Measurements from ENCODE around the gene STOX1. TPM values are rescaled to one million over a fixed set of nuclear protein-coding genes. Genes with fewer than 3 reads are reported as not detected.

The STOX1 gene
- total and polyA plus RNA-seq, 10 donors: 0.11 to 2.2 (median 0.38) TPM; not detected in 1

DNA sequence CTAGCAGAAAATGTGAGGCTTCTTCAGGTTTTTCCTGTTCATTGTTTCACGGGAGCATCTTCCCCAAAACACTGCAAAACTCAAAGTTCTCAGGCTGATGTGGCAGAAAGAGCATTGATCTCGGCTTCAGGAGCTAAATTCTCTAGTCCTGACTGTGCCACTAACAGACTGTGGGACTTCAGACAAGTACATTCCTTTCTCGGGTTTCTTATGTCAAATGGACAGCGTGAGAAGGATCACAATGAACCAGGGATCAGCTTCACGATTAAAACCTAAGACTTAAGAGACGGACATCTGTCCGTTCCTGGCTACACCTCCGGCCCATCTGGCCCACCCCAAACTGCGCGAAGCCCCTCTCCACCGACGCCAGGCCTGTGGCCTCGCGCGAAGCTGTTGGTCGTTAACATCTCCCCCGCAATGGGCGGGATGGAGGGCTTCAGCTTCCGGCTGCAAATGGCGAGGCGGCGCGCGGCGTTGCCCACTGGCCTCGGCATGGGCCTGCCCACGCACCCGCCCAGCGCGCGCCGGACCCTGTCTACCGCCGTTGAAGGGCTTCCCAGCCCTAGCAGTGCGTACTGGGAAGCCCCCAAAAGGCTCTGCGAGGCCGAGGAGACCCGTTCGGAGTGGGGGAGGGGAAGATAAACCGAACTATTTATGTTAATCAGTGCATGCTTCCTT is 73.2 kb downstream of the STOX1 start:
- H3K27me3 ChIP-seq (replicated peaks in 1 of 7): peaks cover 0 to 3% (median 0%) of the 10 kb centered on the region in 7 donors
- H3K4me3 ChIP-seq: peak overlapping the region; percentile 58 to 89 (median 72)
- H3K9me3 ChIP-seq: no peaks in the 10 kb centered on the region
- peaks cover 17 to 50% (median 34%) of the 10 kb centered on the region in 6 donors for H3K4me1 ChIP-seq
- intact Hi-C loops (cut with DNase I; ENCODE audit: low total_unique reads): no loop called here
- H3K27ac ChIP-seq: peak overlapping the region; percentile 93 to 100 (median 99)
- TF ChIP-seq POLR2AphosphoS5 (IDR thresholded peaks at IDR 0.05): peak; percentile 80 to 95 (median 88)
- peak in 1 of 3 donors; percentile 40 for TF ChIP-seq POLR2A (IDR thresholded peaks at IDR 0.05)
- TF ChIP-seq, protein P1, sequence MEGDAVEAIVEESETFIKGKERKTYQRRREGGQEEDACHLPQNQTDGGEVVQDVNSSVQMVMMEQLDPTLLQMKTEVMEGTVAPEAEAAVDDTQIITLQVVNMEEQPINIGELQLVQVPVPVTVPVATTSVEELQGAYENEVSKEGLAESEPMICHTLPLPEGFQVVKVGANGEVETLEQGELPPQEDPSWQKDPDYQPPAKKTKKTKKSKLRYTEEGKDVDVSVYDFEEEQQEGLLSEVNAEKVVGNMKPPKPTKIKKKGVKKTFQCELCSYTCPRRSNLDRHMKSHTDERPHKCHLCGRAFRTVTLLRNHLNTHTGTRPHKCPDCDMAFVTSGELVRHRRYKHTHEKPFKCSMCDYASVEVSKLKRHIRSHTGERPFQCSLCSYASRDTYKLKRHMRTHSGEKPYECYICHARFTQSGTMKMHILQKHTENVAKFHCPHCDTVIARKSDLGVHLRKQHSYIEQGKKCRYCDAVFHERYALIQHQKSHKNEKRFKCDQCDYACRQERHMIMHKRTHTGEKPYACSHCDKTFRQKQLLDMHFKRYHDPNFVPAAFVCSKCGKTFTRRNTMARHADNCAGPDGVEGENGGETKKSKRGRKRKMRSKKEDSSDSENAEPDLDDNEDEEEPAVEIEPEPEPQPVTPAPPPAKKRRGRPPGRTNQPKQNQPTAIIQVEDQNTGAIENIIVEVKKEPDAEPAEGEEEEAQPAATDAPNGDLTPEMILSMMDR (IDR thresholded peaks at IDR 0.05 in 8 of 11, conservative IDR thresholded peaks at IDR 0.05 in 3 of 11): no peak
- DNase-seq: peak; percentile 94
- 6 to 15% (median 8%) methylated on average over 19 to 40 of the region's 40 CpGs for WGBS, 5 donors
- H3K36me3 ChIP-seq: no peaks in the 10 kb centered on the region

DNA sequence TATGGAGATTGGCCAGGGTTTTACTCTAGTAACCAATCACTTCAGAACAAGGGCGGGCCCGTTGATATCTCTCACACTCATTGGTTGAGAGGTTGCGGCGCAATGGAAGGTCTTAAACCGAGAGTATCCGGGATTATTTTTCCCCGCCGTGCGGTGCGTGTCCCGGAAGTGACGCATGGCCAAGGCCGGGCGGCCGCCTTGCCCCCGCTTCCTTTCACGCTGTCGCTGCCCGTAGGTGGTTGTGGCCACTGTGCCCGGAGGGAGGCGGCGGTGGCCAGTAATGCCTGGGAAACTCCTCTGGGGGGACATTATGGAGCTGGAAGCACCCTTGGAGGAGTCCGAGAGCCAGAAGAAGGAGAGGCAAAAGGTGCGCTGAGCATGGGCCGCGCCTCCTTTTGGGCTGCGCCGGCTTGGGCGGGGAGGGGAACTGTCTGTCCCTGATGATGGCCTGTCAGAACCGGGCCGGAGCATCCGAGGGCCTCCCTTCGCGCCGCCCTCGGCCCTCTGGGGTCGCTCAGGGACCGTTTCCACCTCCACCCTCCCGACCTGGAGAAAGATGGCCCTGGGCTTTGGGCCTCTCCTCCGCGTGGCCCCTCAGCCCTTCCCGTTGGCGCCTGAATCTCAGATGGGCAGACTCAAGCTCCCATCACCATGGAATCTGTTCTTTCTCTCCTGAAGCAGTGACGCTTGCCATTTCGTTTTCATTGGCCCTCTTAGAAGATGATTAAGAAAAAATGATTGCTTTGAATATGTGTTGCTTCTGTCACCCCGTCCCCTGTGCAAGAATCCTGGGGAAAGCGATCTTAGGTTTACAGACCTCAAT is 74.0 kb downstream of the STOX1 start, which contains the start of gene DDX50:
Gene DDX50, plus strand, starts transcription at position 211 of the 823 bp plus-strand sequence. Its CDS starts 70 bp downstream, at position 281.
- H3K27ac ChIP-seq: peak within 1 kb of the TSS; percentile 93 to 100 (median 99)
- no peaks in the 10 kb centered on the region for H3K9me3 ChIP-seq
- peaks cover 17 to 57% (median 37%) of the 10 kb centered on the region in 6 donors for H3K4me1 ChIP-seq
- peaks cover 0 to 3% (median 0%) of the 10 kb centered on the region in 7 donors for H3K27me3 ChIP-seq (replicated peaks in 1 of 7)
- TF ChIP-seq POLR2AphosphoS5 (IDR thresholded peaks at IDR 0.05): peak; percentile 95 to 99 (median 95)
- TF ChIP-seq, protein P1 (IDR thresholded peaks at IDR 0.05 in 8 of 11, conservative IDR thresholded peaks at IDR 0.05 in 3 of 11): peak in 4 of 11 experiments; percentile 33 to 53 (median 51)
- peak in 1 of 3 donors; percentile 47 for TF ChIP-seq POLR2A (IDR thresholded peaks at IDR 0.05)
- H3K36me3 ChIP-seq: peaks cover 0 to 3% (median 0%) of the 10 kb centered on the region in 6 donors
- peak within 1 kb of the TSS; percentile 58 to 89 (median 72) for H3K4me3 ChIP-seq
- intact Hi-C loops (cut with DNase I; ENCODE audit: low total_unique reads): no loop called here
- 0 to 1% (median 0%) methylated on average over 21 to 47 of the region's 47 CpGs for WGBS, 5 donors
- peak; percentile 99 for DNase-seq

DNA sequence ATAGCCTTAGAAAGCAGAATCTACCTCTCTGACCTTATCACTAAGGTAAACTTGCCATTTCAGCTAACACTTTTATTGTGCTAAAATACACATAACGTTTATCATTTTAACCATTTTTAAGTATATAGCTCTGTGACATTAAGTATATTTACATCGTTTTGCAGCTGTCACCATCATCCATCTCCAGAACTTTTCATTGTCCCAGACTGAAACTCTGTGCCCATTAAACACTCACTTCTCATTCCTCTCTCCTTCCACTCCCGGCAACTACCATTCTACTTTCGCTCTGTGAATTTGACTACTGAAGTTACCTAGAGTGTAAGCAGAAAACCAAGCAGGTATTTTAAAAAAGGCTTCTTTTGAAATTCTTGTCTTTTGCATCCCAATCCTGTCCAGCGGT is 75.1 kb downstream of the STOX1 start:
- 71 to 85% (median 76%) methylated on average over 5 of the region's 5 CpGs for WGBS, 5 donors
- H3K4me3 ChIP-seq: peak overlapping the region in 5 of 8 donors; percentile 62 to 83 (median 76)

More for the DNA sequence above, 75.1 kb downstream of the STOX1 start:
- intact Hi-C loops (cut with DNase I; ENCODE audit: low total_unique reads): no loop called here
- Histone ChIP-seq H3K36me3 (peaks cover 0 to 13% (median 8%) of the 10 kb centered on the region in 6 donors), H3K27ac (peak overlapping the region in 1 of 8 donors; percentile 93), H3K9me3 (no peaks in the 10 kb centered on the region), H3K4me1 (peaks cover 17 to 60% (median 37%) of the 10 kb centered on the region in 6 donors), H3K27me3 (replicated peaks in 1 of 7) (peaks cover 0 to 3% (median 0%) of the 10 kb centered on the region in 7 donors)
- TF ChIP-seq, protein P1 (IDR thresholded peaks at IDR 0.05 in 8 of 11, conservative IDR thresholded peaks at IDR 0.05 in 3 of 11): no peak
- TF ChIP-seq POLR2A (IDR thresholded peaks at IDR 0.05): no peak
- no peak for TF ChIP-seq POLR2AphosphoS5 (IDR thresholded peaks at IDR 0.05)
- DNase-seq: no peak

Data from spleen (tissue), 11 donors.